Measurements from ENCODE around the gene STK40.

Gene STK40

GRCh38 chr1:36385410-36386264 lies at the start of gene STK40:
STK40 (minus strand) TSS chr1:36385924; CDS start chr1:36361332, 24,592 bp downstream.
- DNase-seq: peak; percentile 97

GRCh38 chr1:36433102-36433501 lies 47.4 kb upstream of the STK40 start:
- no peak for DNase-seq

DNA sequence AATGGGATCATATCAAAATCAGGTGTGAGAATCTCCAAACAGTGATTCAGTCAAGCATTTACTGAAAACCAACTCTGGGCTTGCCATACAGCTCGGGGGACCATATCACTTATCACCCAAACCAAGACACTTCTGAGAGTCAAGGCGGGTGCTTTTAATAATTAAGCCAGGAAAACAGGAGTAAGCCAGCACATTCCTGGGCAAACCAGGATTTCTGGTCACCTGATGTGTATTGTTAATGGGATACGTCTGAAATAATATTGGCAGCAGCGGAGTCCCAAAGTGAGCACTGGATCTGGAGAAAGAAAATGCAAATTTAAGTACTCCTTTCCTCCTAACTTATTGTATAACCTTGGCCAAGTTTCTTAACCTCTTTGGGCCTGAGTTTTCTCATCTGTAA lies 46.9 kb upstream of the STK40 start:
- no peak for DNase-seq

DNA sequence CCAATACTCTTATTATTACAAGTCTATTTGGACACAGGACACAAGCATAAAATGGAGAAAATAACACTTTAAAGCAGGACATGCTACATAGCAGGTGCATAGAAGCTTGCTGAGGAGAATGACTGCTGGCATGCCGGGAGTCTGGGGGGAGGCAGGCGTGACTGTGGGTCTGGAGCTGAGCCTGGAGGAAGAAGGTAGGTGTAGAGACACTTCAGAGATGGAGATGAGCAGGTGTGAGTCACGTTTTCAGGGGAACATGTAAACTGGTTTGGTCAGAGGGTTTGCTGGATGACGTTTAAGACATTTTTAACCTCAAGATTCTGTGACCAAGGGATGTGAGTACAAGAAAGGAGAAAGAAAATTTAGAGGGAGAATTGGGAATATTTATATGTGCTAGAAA lies 40.1 kb upstream of the STK40 start:
- no peak for DNase-seq

DNA sequence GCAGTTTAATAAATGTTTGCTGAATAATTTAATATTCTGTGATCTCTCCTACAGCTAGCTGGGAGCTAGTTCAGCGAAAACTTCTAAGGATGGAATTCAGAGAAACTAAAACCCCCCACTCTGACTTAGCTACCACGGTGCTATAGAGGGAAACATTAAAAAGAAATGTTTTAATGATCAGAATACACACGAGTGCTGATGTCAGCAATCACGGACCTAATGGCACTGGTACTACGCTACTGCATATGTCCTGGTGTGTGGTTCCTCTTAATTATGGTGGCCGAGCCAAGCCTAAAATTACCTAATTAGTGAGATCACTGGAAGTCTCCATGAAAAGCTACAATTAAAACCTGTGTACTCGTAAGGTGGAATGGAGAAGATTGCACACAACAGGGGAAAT lies 35.9 kb upstream of the STK40 start:
- no peak for DNase-seq

DNA sequence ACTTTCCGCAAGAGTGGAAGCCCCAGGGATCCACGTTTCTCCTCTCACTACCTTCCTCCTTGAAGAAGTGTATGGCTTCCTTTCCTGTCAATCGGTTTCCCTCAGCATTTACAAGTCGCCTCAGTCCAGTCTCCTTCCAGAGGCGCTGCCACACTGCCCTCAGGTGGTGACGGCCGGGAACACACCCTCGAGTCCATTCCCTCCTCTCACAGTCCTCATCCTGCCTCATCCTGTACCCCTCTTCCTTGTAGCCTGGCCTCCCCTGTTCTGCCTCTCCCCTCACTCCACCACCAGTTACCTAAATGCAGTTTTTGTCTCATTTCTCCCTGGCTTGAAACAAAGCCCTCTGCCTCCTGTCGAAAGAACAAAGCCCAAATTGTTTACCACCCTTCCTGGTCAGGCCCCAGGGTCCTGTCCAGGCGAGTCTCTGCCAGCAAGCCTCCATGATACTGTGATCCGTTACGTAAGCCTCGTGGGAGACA lies 35.2 kb upstream of the STK40 start:
- DNase-seq: peak; percentile 49

GRCh38 chr1:36420409-36420808 lies 34.7 kb upstream of the STK40 start:
- no peak for DNase-seq

DNA sequence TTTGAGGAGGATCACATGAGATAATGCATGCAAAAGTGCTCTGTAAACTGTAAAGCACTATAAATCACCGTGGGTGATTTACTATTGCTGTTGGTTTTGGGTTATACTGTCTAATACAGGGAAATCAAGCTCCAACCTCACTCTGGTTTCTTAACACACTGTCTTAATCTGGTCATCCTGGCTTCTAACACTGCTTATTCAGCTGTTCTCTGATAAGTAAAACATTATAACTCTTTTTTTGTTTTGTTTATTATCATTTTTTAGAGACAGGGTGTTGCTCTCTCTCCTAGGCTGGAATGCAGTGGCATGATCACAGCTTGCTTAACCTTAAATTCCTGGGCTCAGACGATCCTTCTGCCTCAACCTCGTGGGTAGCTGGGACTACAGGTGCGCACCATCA lies 33.8 kb upstream of the STK40 start:
- DNase-seq: no peak

DNA sequence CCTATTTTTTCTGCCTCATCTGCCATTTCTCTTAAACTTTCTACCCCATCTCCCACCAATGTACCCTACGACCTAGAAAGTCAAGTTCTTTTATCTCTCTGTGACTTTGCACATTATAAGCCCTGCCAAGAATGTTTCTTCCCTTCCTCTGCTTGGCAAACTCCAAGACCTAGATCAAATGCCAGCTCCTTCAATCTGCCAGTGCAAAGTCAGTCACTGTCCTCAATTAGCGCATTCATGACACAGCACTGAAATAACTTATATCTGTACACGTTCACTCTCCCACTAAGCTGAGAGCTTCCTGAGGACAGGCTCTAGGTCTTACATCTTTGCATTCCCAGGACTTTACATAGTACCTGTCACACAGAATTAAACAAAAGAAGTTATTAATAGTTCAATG lies 33.4 kb upstream of the STK40 start:
- no peak for DNase-seq

DNA sequence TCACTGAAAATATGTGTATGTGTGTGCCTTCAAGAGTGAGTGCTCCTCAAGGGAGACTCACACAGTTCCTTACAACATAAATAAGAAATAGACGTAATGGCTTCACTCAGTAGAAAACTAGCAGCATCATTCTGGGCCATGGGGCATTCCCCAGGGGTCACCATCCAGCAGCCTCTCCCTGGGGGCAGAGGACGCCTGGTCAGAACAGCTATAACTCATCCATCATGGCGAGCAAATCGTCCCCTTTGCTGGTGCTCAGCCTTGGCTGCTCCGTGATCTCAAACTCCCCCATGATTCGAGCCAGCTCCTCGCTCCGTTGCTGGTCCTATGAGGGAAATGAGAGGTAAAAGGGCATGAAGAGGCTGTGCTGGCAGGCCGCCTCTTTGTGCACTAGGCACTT lies 32.2 kb upstream of the STK40 start:
- no peak for DNase-seq

DNA sequence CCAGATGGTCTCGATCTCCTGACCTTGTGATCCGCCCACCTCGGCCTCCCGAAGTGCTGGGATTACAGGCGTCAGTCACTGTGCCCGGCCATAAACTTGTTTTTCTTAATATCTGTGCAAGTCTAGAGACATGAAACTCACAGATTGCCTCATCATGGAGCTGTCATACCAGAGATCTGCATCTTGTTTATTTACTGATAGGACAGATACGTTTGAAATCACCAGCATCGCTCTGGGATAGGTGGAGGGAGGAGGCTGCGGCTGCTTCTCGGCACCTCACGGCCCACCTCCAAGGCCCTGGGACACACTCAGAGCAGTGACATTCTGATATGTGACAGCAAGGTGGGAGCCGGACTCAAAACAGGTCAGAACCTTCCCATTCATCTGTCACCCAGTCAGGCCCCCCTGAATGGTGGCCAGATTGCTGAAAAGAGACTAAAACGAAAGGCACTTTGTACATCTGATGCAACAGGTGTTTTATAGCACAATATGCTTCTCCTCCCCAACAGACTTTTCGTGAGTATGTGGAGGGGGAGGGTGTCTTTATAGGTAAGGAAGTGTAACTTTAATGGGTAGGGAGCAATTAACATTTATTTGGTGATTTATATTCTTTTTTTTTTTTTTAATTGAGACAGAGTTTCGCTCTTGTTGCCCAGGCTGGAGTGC lies 30.1 kb upstream of the STK40 start:
- DNase-seq: no peak

GRCh38 chr1:36414384-36414783 lies 28.7 kb upstream of the STK40 start:
- no peak for DNase-seq

GRCh38 chr1:36411674-36412648 lies 26.2 kb upstream of the STK40 start:
- DNase-seq: no peak

DNA sequence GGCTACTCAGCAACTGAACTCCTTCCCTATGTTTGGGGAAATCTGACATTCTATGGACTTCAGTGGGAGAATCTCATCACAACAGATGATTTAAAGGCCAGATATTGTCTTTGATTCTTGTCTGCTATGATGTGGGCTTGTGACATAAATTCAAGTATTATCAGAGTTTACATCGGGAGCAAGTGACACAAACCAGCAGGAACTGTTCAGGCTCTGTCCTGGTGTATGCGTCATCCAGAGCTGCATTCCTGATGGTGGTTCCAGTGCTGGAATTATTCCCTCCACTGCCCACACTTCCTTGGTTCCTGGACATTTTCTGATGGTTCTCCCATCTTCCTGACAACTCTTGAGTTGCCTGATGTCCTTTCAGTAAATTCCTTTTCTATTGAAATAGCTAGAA lies 22.8 kb upstream of the STK40 start:
- no peak for DNase-seq

DNA sequence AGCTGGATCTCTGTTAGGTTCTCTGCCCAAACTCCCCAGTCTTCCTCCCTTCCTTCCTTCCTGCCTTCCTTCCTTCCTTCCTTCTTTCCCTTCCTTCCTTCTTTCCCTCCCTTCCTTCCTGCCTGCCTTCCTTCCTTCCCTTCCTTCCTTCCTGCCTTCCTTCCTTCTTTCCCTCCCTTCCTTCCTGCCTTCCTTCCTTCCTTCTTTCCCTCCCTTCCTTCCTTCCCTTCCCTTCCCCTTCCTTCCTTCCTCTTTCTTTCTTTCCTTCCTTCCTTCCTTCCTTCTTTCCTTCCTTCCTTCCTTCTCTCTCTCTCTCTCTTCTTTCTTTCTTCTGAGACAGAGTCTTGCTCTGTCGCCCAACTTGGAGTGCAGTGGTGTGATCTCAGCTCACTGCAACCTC lies 20.7 kb upstream of the STK40 start:
- DNase-seq: no peak

GRCh38 chr1:36402504-36402890 lies 16.8 kb upstream of the STK40 start:
- DNase-seq: no peak

DNA sequence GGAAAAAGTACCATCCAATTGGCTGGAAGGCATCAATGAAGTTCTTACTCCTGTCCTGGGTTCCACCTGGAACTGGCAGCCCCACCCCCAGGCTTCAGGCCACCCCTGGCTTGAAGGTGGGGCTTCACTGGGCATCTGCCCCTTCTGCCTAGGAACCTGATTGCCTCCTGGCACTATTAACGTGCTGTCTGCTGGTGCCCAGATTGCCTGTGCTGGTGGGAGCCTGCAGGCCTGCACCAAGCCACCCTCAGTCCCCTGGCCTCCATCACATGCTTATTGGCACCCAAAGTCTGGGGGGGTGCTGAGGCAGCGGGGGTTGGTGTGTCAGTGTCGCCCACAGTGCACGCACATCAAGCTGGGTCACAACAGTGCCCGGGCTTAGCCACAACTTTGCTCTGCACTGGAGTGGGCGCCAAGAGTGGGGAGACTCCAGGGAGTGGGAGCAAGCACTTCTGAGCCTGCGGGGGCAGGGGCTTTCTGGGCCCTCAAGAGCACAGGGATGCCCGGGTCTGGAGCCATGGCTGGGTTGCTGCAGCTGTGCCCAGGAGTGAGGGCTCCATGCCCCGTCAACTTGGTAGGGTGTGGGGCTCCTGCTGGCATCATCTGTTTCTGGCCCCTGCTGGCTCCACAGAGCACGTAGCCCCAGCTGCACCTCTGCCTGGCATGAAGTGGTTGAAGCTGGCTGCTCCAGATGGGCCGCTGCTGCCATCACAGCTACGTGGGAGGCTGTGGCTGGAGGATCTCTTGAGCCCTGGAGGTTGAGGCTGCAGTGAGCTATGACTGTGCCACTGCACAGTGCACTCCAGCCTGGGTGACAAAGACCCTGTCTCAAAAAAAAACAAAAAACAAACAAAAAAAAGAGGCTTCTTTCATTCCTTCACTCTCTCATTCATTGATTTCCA lies 16.1 kb upstream of the STK40 start:
- no peak for DNase-seq

- no peak for DNase-seq
Measured at GRCh38 chr1:36400825-36401601, 15.3 kb upstream of the STK40 start.

DNA sequence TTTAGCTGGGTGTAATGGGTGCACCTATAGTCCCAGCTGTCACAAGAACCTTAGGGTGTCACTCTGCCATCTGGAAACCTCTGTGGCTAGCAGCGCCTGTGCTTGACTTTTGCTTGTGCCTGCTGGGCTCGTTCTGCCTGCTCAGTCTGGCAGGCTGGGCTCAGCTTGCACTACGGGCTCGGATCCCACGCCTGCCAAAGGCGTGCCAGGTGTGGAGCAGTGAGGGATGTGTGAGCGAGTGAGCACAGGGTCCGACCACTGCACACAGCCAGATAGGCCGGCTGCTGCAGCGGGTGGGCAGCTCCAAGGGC lies 14.7 kb upstream of the STK40 start:
- no peak for DNase-seq

DNA sequence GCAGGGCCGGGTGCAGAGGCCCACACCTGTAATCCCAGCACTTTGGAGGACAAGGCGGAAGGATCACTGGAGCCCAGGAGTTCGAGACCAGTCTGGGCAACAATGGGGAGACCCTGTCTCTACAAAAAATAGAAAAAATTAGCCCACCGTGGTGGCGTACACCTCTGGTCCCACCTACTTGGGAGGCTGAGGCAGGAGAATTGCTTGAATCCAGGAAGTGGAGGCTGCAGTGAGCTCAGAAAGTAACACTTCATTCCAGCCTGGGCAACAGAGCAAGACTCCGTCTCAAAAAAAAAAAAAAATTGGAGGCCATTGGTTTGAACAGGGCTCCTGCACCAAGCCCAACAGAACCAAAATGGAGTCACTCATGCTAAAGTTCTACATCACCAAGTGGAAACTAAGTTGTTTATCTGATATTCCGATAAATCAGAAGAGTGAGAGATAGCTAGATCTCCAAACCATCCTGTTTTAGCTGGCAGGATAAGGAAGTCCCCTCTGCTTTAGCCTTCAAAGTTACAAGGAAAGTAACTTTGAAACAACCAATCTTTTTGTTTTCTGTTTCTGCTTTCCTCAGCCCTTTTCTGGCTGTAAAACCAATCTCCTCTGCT lies 12.8 kb upstream of the STK40 start:
- no peak for DNase-seq

All from NCI-H187 treated with DMSO at 0.1 percent for 48 hours (cell line).